ENCODE data around the gene CACHD1. TPM values are rescaled to one million over a fixed set of nuclear protein-coding genes. Genes with fewer than 3 reads are reported as not detected.
A peak's percentile ranks its signal among the peaks of the same experiment; 100 is the strongest.

CACHD1 gene
- total and polyA plus RNA-seq, 12 donors: 0.87 to 4.2 (median 2.4) TPM

GRCh38 chr1:64499966-64500365 is 30.0 kb downstream of the CACHD1 start:
- WGBS, 2 donors: 92 to 97% methylated on average over 1 of the region's 1 CpG
- intact Hi-C loops (cut with DNase I): no loop called here

GRCh38 chr1:64502083-64502482 is 32.2 kb downstream of the CACHD1 start:
- Histone ChIP-seq H3K36me3 (no peaks in the 10 kb centered on the region), H3K4me3 (no peak overlapping the region), H3K4me1 (peaks cover 0 to 48% (median 33%) of the 10 kb centered on the region in 9 donors), H3K27me3 (no peaks in the 10 kb centered on the region), H3K27ac (peak overlapping the region in 2 of 10 donors; percentile 46 to 47), H3K9me3 (no peaks in the 10 kb centered on the region)
- intact Hi-C loops (cut with DNase I): no loop called here
- DNase-seq (no peak), ATAC-seq (no peak)
- no peak for TF ChIP-seq CTCF (IDR thresholded peaks at IDR 0.05)
- 65 to 70% methylated on average over 1 of the region's 1 CpG for WGBS, 2 donors

More at GRCh38 chr1:64499966-64500365, 30.0 kb downstream of the CACHD1 start:
- no peak overlapping the region for H3K27ac ChIP-seq
- H3K9me3 ChIP-seq: no peaks in the 10 kb centered on the region
- no peak for TF ChIP-seq CTCF (IDR thresholded peaks at IDR 0.05)
- H3K27me3 ChIP-seq: no peaks in the 10 kb centered on the region
- no peaks in the 10 kb centered on the region for H3K36me3 ChIP-seq
- peaks cover 0 to 49% (median 29%) of the 10 kb centered on the region in 9 donors for H3K4me1 ChIP-seq
- no peak for ATAC-seq
- H3K4me3 ChIP-seq: no peak overlapping the region
- no peak for DNase-seq

- ATAC-seq: peak in 5 of 8 donors; percentile 48 to 73 (median 71)
- peak overlapping the region in 6 of 10 donors; percentile 17 to 49 (median 46) for H3K27ac ChIP-seq
- intact Hi-C loops (cut with DNase I): no loop called here
- H3K27me3 ChIP-seq: no peaks in the 10 kb centered on the region
- H3K36me3 ChIP-seq: no peaks in the 10 kb centered on the region
- no peak for DNase-seq
- H3K4me3 ChIP-seq: no peak overlapping the region
- no peak for TF ChIP-seq CTCF (IDR thresholded peaks at IDR 0.05)
- peaks cover 0 to 43% (median 33%) of the 10 kb centered on the region in 9 donors for H3K4me1 ChIP-seq
- no peaks in the 10 kb centered on the region for H3K9me3 ChIP-seq
- WGBS, 2 donors: 38 to 49% methylated on average over 2 of the region's 2 CpGs
These were observed 33.0 kb downstream of the CACHD1 start for GRCh38 chr1:64502931-64503330.

GRCh38 chr1:64505232-64505943 is 35.5 kb downstream of the CACHD1 start:
- peak overlapping the region in 6 of 10 donors; percentile 17 to 51 (median 24) for H3K27ac ChIP-seq
- 1 to 4% methylated on average over 21 to 50 of the region's 51 CpGs for WGBS, 2 donors

More at GRCh38 chr1:64505232-64505943, 35.5 kb downstream of the CACHD1 start:
- intact Hi-C loops (cut with DNase I): no loop called here
- H3K4me3 ChIP-seq: peak overlapping the region; percentile 39 to 63 (median 54)
- no peaks in the 10 kb centered on the region for H3K9me3 ChIP-seq
- no peak for TF ChIP-seq CTCF (IDR thresholded peaks at IDR 0.05)
- H3K27me3 ChIP-seq: no peaks in the 10 kb centered on the region
- ATAC-seq: peak; percentile 48 to 80 (median 60)
- H3K36me3 ChIP-seq: no peaks in the 10 kb centered on the region
- peak; percentile 23 to 48 for DNase-seq
- H3K4me1 ChIP-seq: peaks cover 0 to 43% (median 33%) of the 10 kb centered on the region in 9 donors
